Measurements from ENCODE around the gene ATG12.
A peak's percentile ranks its signal among the peaks of the same experiment; 100 is the strongest.
"Not testable (repeated sequence)": the region's sequence is repeated elsewhere in the genome, so short reads cannot be mapped to it uniquely, and the experiment has no call there.

Gene ATG12

GRCh38 chr5:115841382-115842088 lies at the start of gene ATG12, which contains the start of gene AP3S1:
TSS of gene ATG12 (minus strand) at chr5:115841565. CDS start at chr5:115841552, 13 bp downstream.
TSS of gene AP3S1 (plus strand) at chr5:115841935. CDS start at chr5:115842038, 103 bp downstream.
- ATAC-seq, result peak; percentile 90

GRCh38 chr5:115888027-115888426 lies 46.7 kb upstream of the ATG12 start:
- no peak for ATAC-seq
- no peak for DNase-seq

More at GRCh38 chr5:115841382-115842088, at the start of gene ATG12, which contains the start of gene AP3S1:
- DNase-seq, result peak; percentile 92

GRCh38 chr5:115885208-115885607 lies 43.8 kb upstream of the ATG12 start:
- not testable (repeated sequence) for DNase-seq, ATAC-seq

- DNase-seq, result no peak
- no peak for ATAC-seq
Observed at GRCh38 chr5:115884704-115885103, 43.3 kb upstream of the ATG12 start.

GRCh38 chr5:115882434-115882833 lies 41.1 kb upstream of the ATG12 start:
- not testable (repeated sequence) for ATAC-seq, DNase-seq

GRCh38 chr5:115877342-115877741 lies 36.0 kb upstream of the ATG12 start:
- ATAC-seq, DNase-seq: not testable (repeated sequence)

GRCh38 chr5:115875447-115875846 lies 34.1 kb upstream of the ATG12 start:
- ATAC-seq (no peak), DNase-seq (no peak)

- DNase-seq (no peak), ATAC-seq (no peak)
Observed at GRCh38 chr5:115873392-115873791, 32.0 kb upstream of the ATG12 start.

GRCh38 chr5:115872447-115872846 lies 31.1 kb upstream of the ATG12 start:
- ATAC-seq (no peak), DNase-seq (no peak)

- ATAC-seq (no peak), DNase-seq (no peak)
Observed at GRCh38 chr5:115869256-115869795, 28.0 kb upstream of the ATG12 start.

- ATAC-seq, result no peak
Observed at GRCh38 chr5:115859378-115859777, 18.0 kb upstream of the ATG12 start.

GRCh38 chr5:115858396-115858795 lies 17.0 kb upstream of the ATG12 start:
- DNase-seq (no peak), ATAC-seq (no peak)

More at GRCh38 chr5:115859378-115859777, 18.0 kb upstream of the ATG12 start:
- DNase-seq, result no peak

GRCh38 chr5:115857626-115858349 lies 16.4 kb upstream of the ATG12 start:
- DNase-seq (no peak), ATAC-seq (no peak)

GRCh38 chr5:115857057-115857479 lies 15.7 kb upstream of the ATG12 start:
- DNase-seq, result no peak

GRCh38 chr5:115855959-115856358 lies 14.6 kb upstream of the ATG12 start:
- ATAC-seq, result no peak
- no peak for DNase-seq

More at GRCh38 chr5:115857057-115857479, 15.7 kb upstream of the ATG12 start:
- ATAC-seq, result no peak

- ATAC-seq (no peak), DNase-seq (no peak)
Observed at GRCh38 chr5:115854139-115854538, 12.8 kb upstream of the ATG12 start.

GRCh38 chr5:115850744-115851416 lies 9.5 kb upstream of the ATG12 start:
- DNase-seq (no peak), ATAC-seq (no peak)

- no peak for ATAC-seq
- no peak for DNase-seq
Observed at GRCh38 chr5:115849258-115849798, 8.0 kb upstream of the ATG12 start.

- no peak for DNase-seq
Observed at GRCh38 chr5:115847290-115847689, 5.9 kb upstream of the ATG12 start.

GRCh38 chr5:115844321-115844817 lies 3.0 kb upstream of the ATG12 start:
- no peak for ATAC-seq

More at GRCh38 chr5:115847290-115847689, 5.9 kb upstream of the ATG12 start:
- no peak for ATAC-seq

GRCh38 chr5:115843444-115844130 lies 2.2 kb upstream of the ATG12 start:
- ATAC-seq, result no peak
- DNase-seq, result no peak

More at GRCh38 chr5:115844321-115844817, 3.0 kb upstream of the ATG12 start:
- no peak for DNase-seq

Data from stimulated activated naive CD8-positive, alpha-beta T cell treated with anti-CD3 and anti-CD28 coated beads, Interleukin-15, Interleukin-2, amounts not matched to agents 100 U/mL and 50 U/mL, for 24 hours (primary cell).